IMR-90 (cell line): ENCODE measurements around the gene BTRC. TPM values are rescaled to one million over a fixed set of nuclear protein-coding genes. Genes with fewer than 3 reads are reported as not detected.

Experiments used
- ATAC-seq: fragments of 200-7000 bp; cut with Tn5 transposase; 2 replicates; pipeline ENCODE4 v1.9.1; 2020; ENCODE audit warnings: low read depth, mild to moderate bottlenecking, moderate library complexity
- BruUV-seq: library from RNA; stranded (reverse); fragments of 400-500 nt; replicated peaks from 2 replicates; lab custom pipeline; 2021; lab: Mats Ljungman, UMichigan
- CTCF ChIA-PET: fragments of 300-600 bp; formaldehyde crosslinking; extraction: SDS; loops from one replicate; lab custom pipeline; 2021; ENCODE audit warnings: antibody characterized with exemption; lab: Yijun Ruan, JAX
- POLR2A ChIA-PET: fragments of 300-600 bp; sonication (Branson Sonifier 250); formaldehyde crosslinking; loops from one replicate; lab custom pipeline; 2022; ENCODE audit warnings: antibody characterized with exemption; ENCODE audit not compliant: unreplicated experiment; lab: Charles Lee
- DNase-seq: peaks from one replicate; pipeline ENCODE4 v3.0.0; 2013
- H2AFZ ChIP-seq: replicated peaks from 2 replicates; pipeline ENCODE3; 2013; ENCODE audit warnings: low read length, mild to moderate bottlenecking; ENCODE audit not compliant: poor library complexity
- H2AK5ac ChIP-seq: 2 replicates; pipeline ENCODE4 v1.6.1; 2013; ENCODE audit warnings: low read depth, low read length, inconsistent platforms
- H2AK9ac ChIP-seq: replicated peaks from 2 replicates; pipeline ENCODE3; 2013; ENCODE audit warnings: mild to moderate bottlenecking, low read depth, low read length, moderate library complexity; ENCODE audit not compliant: poor library complexity
- H2BK120ac ChIP-seq: 2 replicates; pipeline ENCODE4 v1.6.1; 2013; ENCODE audit warnings: low read depth, low read length, inconsistent platforms
- H2BK15ac ChIP-seq: 3 replicates; pipeline ENCODE4 v1.6.1; 2013; ENCODE audit warnings: low read depth, low read length, inconsistent platforms
- H2BK20ac ChIP-seq: 2 replicates; pipeline ENCODE4 v1.6.1; 2013; ENCODE audit warnings: low read depth, mild to moderate bottlenecking, inconsistent platforms, low read length, moderate library complexity
- H2BK5ac ChIP-seq: 2 replicates; pipeline ENCODE4 v1.6.1; 2013; ENCODE audit warnings: mild to moderate bottlenecking, low read depth, low read length, inconsistent platforms; ENCODE audit not compliant: poor library complexity, severe bottlenecking
- H3K14ac ChIP-seq: replicated peaks from 2 replicates; pipeline ENCODE4 v1.6.1; 2013; ENCODE audit warnings: low read depth, low read length, inconsistent platforms
- H3K18ac ChIP-seq: 2 replicates; pipeline ENCODE4 v1.6.1; 2013; ENCODE audit warnings: low read depth, low read length, control low read depth
- H3K23ac ChIP-seq: 2 replicates; pipeline ENCODE4 v1.6.1; 2013; ENCODE audit warnings: low read depth, low read length, inconsistent platforms
- H3K27ac ChIP-seq: 2 replicates; pipeline ENCODE4 v1.5.1; 2013; ENCODE audit warnings: mild to moderate bottlenecking, control low read depth, low read length; ENCODE audit not compliant: insufficient read depth
- H3K27me3 ChIP-seq: 2 replicates; pipeline ENCODE4 v1.6.1; 2013; ENCODE audit warnings: low read length; ENCODE audit not compliant: control insufficient read depth, insufficient read depth
- H3K36me3 ChIP-seq: 2 replicates; pipeline ENCODE4 v1.6.1; 2013; ENCODE audit warnings: low read length, mixed read lengths; ENCODE audit not compliant: control insufficient read depth, insufficient read depth
- H3K4ac ChIP-seq: 2 replicates; pipeline ENCODE4 v1.6.1; 2013; ENCODE audit warnings: low read depth, low read length, inconsistent platforms
- H3K4me1 ChIP-seq: 2 replicates; pipeline ENCODE4 v1.6.1; 2013; ENCODE audit warnings: low read length, mixed read lengths; ENCODE audit not compliant: control insufficient read depth, insufficient read depth
- H3K4me2 ChIP-seq: 2 replicates; pipeline ENCODE4 v1.6.1; 2013; ENCODE audit warnings: low read depth, mild to moderate bottlenecking, control low read depth, low read length, moderate library complexity
- H3K4me3 ChIP-seq: 2 replicates; pipeline ENCODE4 v1.5.1; 2013; ENCODE audit warnings: low read depth, mild to moderate bottlenecking, control low read depth, low read length, moderate library complexity; ENCODE audit not compliant: insufficient read depth
- H3K56ac ChIP-seq: 2 replicates; pipeline ENCODE4 v1.6.1; 2013; ENCODE audit warnings: low read length, inconsistent platforms; ENCODE audit not compliant: insufficient read depth; ENCODE audit errors: extremely low read depth
- H3K79me1 ChIP-seq, 2 experiments: 2 replicates each; pipeline ENCODE4 v1.6.1; 2013; ENCODE audit warnings: low read length in 2 of 2, inconsistent platforms in 1 of 2, low read depth in 1 of 2
- H3K9ac ChIP-seq: 2 replicates; pipeline ENCODE4 v1.6.1; 2013; ENCODE audit warnings: low read depth, low read length, control low read depth
- H3K9me1 ChIP-seq: 2 replicates; pipeline ENCODE4 v1.6.1; 2013; ENCODE audit warnings: low read length, inconsistent platforms; ENCODE audit not compliant: insufficient read depth
- H3K9me3 ChIP-seq: 2 replicates; pipeline ENCODE4 v1.6.1; 2013; ENCODE audit warnings: low read length; ENCODE audit not compliant: control insufficient read depth, insufficient read depth
- H4K20me1 ChIP-seq: 2 replicates; pipeline ENCODE4 v1.6.1; 2013; ENCODE audit warnings: low read length, inconsistent platforms; ENCODE audit not compliant: insufficient read depth
- H4K5ac ChIP-seq: 2 replicates; pipeline ENCODE4 v1.6.1; 2013; ENCODE audit warnings: mild to moderate bottlenecking, low read depth, low read length, control low read depth
- H4K8ac ChIP-seq, 2 experiments: 2 replicates each; pipeline ENCODE4 v1.6.1; 2013; ENCODE audit warnings: low read depth in 2 of 2, low read length in 2 of 2, control low read depth in 1 of 2, inconsistent platforms in 1 of 2
- H4K91ac ChIP-seq: 2 replicates; pipeline ENCODE4 v1.6.1; 2013; ENCODE audit warnings: low read depth, low read length, inconsistent platforms; ENCODE audit not compliant: insufficient read depth
- BHLHE40 ChIP-seq: fragments of 150-350 bp; IDR thresholded peaks from 2 replicates; pipeline ENCODE4 v1.6.1; 2016; ENCODE audit warnings: mild to moderate bottlenecking, low read depth, low read length
- CEBPB ChIP-seq: IDR thresholded peaks from 2 replicates; pipeline ENCODE4 v1.6.1; 2012; ENCODE audit warnings: low read depth, low read length, improper control_type of control experiment
- FOS ChIP-seq: fragments of 150-350 bp; IDR thresholded peaks from 2 replicates; pipeline ENCODE4 v1.6.1; 2016; ENCODE audit warnings: low read depth, low read length
- MAFK ChIP-seq: IDR thresholded peaks from 2 replicates; pipeline ENCODE4 v1.6.1; 2012; ENCODE audit warnings: low read depth, low read length, improper control_type of control experiment
- MAZ ChIP-seq: IDR thresholded peaks from 2 replicates; pipeline ENCODE4 v1.6.1; 2012; ENCODE audit warnings: low read depth, mild to moderate bottlenecking, low read length, improper control_type of control experiment, moderate library complexity, borderline replicate concordance
- MXI1 ChIP-seq: IDR thresholded peaks from 2 replicates; pipeline ENCODE4 v1.6.1; 2012; ENCODE audit warnings: low read depth, mild to moderate bottlenecking, low read length, moderate library complexity, borderline replicate concordance
- NFE2L2 ChIP-seq: fragments of 150-350 bp; IDR thresholded peaks from 2 replicates; pipeline ENCODE4 v1.6.1; 2016; ENCODE audit warnings: low read depth, mild to moderate bottlenecking, low read length
- POLR2A ChIP-seq: IDR thresholded peaks from 2 replicates; pipeline ENCODE4 v1.6.1; 2012; ENCODE audit warnings: mild to moderate bottlenecking, low read depth, low read length
- RAD21 ChIP-seq: IDR thresholded peaks from 2 replicates; pipeline ENCODE4 v1.6.1; 2012; ENCODE audit warnings: low read length, improper control_type of control experiment
- RCOR1 ChIP-seq: IDR thresholded peaks from 2 replicates; pipeline ENCODE4 v1.6.1; 2012; ENCODE audit warnings: mild to moderate bottlenecking, low read length, improper control_type of control experiment; ENCODE audit not compliant: insufficient replicate concordance
- WGBS, 2 experiments: methylation state at CpG; one replicate each; pipeline versions ENCODE4 v1.1.5 to v1.1.7; 2013; ENCODE audit warnings: missing lambda C conversion rate in 2 of 2; ENCODE audit not compliant: insufficient read length in 1 of 2; ENCODE audit errors: extremely low coverage in 2 of 2; 5-methylcytosine and 5-hydroxymethylcytosine counted together
- dilution Hi-C: fragments of 300-500 bp; cut with HindIII; formaldehyde crosslinking; loops from one replicate; pipeline ENCODE4 v1.14.3; 2018; ENCODE audit warnings: low sequenced_read_pairs; ENCODE audit not compliant: unreplicated experiment
- in situ Hi-C: fragments of 300-500 bp; cut with MboI; formaldehyde crosslinking; loops from 3 replicates; pipeline ENCODE4 v1.14.3; 2019; ENCODE audit warnings: low sequenced_read_pairs, inconsistent platforms, mixed read lengths
- intact Hi-C: fragments of 100-400 bp; cut with micrococcal nuclease; formaldehyde crosslinking; loops from 2 replicates; pipeline ENCODE4 v1.10.0; 2022
- polyA plus RNA-seq, 3 experiments: library from polyadenylated mRNA; depleted of rRNA; stranded (reverse); fragments of >200 nt; gene quantifications; 2 replicates each; pipeline ENCODE4 v1.2.3, GENCODE V29; 2012; ENCODE audit warnings: low replicate concordance in 1 of 3
- total RNA-seq: library from RNA; depleted of rRNA; stranded (reverse); fragments of >200 nt; gene quantifications from 2 replicates; pipeline ENCODE4 v1.2.3, GENCODE V29; 2012
- TF ChIP-seq, protein P1 (sequence below): conservative IDR thresholded peaks from 2 replicates; pipeline ENCODE4 v1.5.1; 2012; ENCODE audit warnings: mild to moderate bottlenecking, low read depth, low read length, improper control_type of control experiment
- TF ChIP-seq, protein P2 (sequence below): fragments of 150-350 bp; IDR thresholded peaks from 2 replicates; pipeline ENCODE4 v1.6.1; 2017; ENCODE audit warnings: mild to moderate bottlenecking, antibody characterized with exemption, low read length, low read depth

The BTRC gene
- total and polyA plus RNA-seq, 2 of the 4 experiments (the other 2 are of a cell fraction), result 7.7 to 8.4 TPM

GRCh38 chr10:101337836-101338235 is 16.1 kb upstream of the BTRC start:
- Histone ChIP-seq H3K23ac (no peak overlapping the region), H2BK120ac (no peak overlapping the region), H3K4ac (no peak overlapping the region), H3K14ac (no peak overlapping the region), H2BK20ac (no peak overlapping the region), H4K8ac (no peak overlapping the region), H3K18ac (no peak overlapping the region), H4K91ac (no peak overlapping the region), H3K4me3 (no peak overlapping the region), H3K27me3 (peaks cover 26% of the 10 kb centered on the region), H3K79me1 (no peaks in the 10 kb centered on the region), H3K9ac (no peak overlapping the region), H3K9me1 (no peaks in the 10 kb centered on the region), H2AFZ (no peak overlapping the region), H3K9me3 (no peaks in the 10 kb centered on the region), H2BK15ac (no peak overlapping the region), H2AK5ac (no peak overlapping the region), H3K27ac (no peak overlapping the region), H4K20me1 (no peaks in the 10 kb centered on the region), H3K56ac (no peak overlapping the region), H2BK5ac (no peak overlapping the region), H4K5ac (no peak overlapping the region), H3K4me2 (no peak overlapping the region), H3K4me1 (no peaks in the 10 kb centered on the region), H2AK9ac (no peak overlapping the region), H3K36me3 (no peaks in the 10 kb centered on the region)
- no peak for ATAC-seq
- DNase-seq, result no peak
- dilution Hi-C loops (no loop called here), intact Hi-C loops (no loop called here), in situ Hi-C loops (no loop called here)
- POLR2A ChIA-PET, result no interaction called here
- TF ChIP-seq, protein P1, sequence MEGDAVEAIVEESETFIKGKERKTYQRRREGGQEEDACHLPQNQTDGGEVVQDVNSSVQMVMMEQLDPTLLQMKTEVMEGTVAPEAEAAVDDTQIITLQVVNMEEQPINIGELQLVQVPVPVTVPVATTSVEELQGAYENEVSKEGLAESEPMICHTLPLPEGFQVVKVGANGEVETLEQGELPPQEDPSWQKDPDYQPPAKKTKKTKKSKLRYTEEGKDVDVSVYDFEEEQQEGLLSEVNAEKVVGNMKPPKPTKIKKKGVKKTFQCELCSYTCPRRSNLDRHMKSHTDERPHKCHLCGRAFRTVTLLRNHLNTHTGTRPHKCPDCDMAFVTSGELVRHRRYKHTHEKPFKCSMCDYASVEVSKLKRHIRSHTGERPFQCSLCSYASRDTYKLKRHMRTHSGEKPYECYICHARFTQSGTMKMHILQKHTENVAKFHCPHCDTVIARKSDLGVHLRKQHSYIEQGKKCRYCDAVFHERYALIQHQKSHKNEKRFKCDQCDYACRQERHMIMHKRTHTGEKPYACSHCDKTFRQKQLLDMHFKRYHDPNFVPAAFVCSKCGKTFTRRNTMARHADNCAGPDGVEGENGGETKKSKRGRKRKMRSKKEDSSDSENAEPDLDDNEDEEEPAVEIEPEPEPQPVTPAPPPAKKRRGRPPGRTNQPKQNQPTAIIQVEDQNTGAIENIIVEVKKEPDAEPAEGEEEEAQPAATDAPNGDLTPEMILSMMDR, result no peak
- TF ChIP-seq CEBPB (no peak), MAFK (no peak), BHLHE40 (no peak), MXI1 (no peak), FOS (no peak), RCOR1 (no peak), RAD21 (no peak), MAZ (no peak), POLR2A (no peak), NFE2L2 (no peak)
- TF ChIP-seq, protein P2, sequence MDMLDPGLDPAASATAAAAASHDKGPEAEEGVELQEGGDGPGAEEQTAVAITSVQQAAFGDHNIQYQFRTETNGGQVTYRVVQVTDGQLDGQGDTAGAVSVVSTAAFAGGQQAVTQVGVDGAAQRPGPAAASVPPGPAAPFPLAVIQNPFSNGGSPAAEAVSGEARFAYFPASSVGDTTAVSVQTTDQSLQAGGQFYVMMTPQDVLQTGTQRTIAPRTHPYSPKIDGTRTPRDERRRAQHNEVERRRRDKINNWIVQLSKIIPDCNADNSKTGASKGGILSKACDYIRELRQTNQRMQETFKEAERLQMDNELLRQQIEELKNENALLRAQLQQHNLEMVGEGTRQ, result no peak
- BruUV-seq, result no TSS peak
- WGBS, 2 experiments, result no CpG with 5 or more reads among the region's 4 CpGs
- CTCF ChIA-PET, result no interaction called here
